Naive thymus-derived CD8-positive, alpha-beta T cell (primary cell): ENCODE results near the gene GFRA4. TPM values are rescaled to one million over a fixed set of nuclear protein-coding genes. Genes with fewer than 3 reads are reported as not detected.

Source experiments
- ATAC-seq, 2 donors: fragments of 150-1000 bp; cut with Tn5 transposase in 1 of 2; sonication (Bioruptor Pico), chemical (Tn5 transposase) in 1 of 2; 1 replicate in 1 of 2; 2 replicates in 1 of 2; pipeline ENCODE4 v1.10.0; 2021; ENCODE audit warnings: mild to moderate bottlenecking in 2 of 2, moderate library complexity in 2 of 2
- POLR2A ChIA-PET: fragments of 350-600 bp; sonication (Branson Sonifier 250); formaldehyde crosslinking; loops from one replicate; lab custom pipeline; 2021; ENCODE audit warnings: antibody characterized with exemption; lab: Charles Lee
- DNase-seq, 10 donors: peaks; one replicate each; pipeline versions ENCODE4 v3.0.0 to v3.0.0-alpha.2; 2020 to 2022
- H3K27ac Mint-ChIP-seq, 10 donors: one replicate each; pipeline ENCODE4 v1.8.0; 2020 to 2022; ENCODE audit warnings: mild to moderate bottlenecking in 10 of 10, mixed read lengths in 10 of 10, moderate library complexity in 4 of 10, inconsistent platforms in 1 of 10
- H3K27me3 Mint-ChIP-seq, 5 donors: one replicate each; pipeline ENCODE4 v1.8.0; 2021 to 2022; ENCODE audit warnings: mixed read lengths in 5 of 5
- H3K36me3 Mint-ChIP-seq, 3 donors: one replicate each; pipeline ENCODE4 v1.8.0; 2020 to 2022; ENCODE audit warnings: mixed read lengths in 3 of 3, mild to moderate bottlenecking in 2 of 3, inconsistent platforms in 1 of 3
- H3K4me1 Mint-ChIP-seq, 4 donors: one replicate each; pipeline ENCODE4 v1.8.0; 2021 to 2022; ENCODE audit warnings: mixed read lengths in 4 of 4
- H3K4me3 Mint-ChIP-seq, 10 donors: one replicate each; pipeline ENCODE4 v1.8.0; 2020 to 2022; ENCODE audit warnings: mild to moderate bottlenecking in 10 of 10, mixed read lengths in 10 of 10, moderate library complexity in 6 of 10, inconsistent platforms in 1 of 10
- H3K9me3 Mint-ChIP-seq, 9 donors: one replicate each; pipeline ENCODE4 v1.8.0; 2020 to 2022; ENCODE audit warnings: mixed read lengths in 9 of 9, mild to moderate bottlenecking in 3 of 9, inconsistent platforms in 1 of 9, moderate library complexity in 1 of 9
- polyA plus RNA-seq, 3 donors: library from polyadenylated mRNA; unstranded; fragments of 300-500 nt; fragmentation: Illumina TruSeq; gene quantifications; one replicate each; pipeline ENCODE4 v1.2.3, GENCODE V29; 2021
- total RNA-seq, 8 experiments: library from RNA in 2 of 8; stranded (reverse) in 2 of 8; gene quantifications; one replicate each; pipeline ENCODE4 v1.2.3 and lab custom pipeline; 2021 to 2026

The GFRA4 gene, protein sequence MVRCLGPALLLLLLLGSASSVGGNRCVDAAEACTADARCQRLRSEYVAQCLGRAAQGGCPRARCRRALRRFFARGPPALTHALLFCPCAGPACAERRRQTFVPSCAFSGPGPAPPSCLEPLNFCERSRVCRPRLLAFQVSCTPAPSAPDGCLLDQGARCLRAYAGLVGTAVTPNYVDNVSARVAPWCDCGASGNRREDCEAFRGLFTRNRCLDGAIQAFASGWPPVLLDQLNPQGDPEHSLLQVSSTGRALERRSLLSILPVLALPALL
- total RNA-seq (not detected), polyA plus RNA-seq (not detected), total RNA-seq (lab: John Stamatoyannopoulos, UW) (0 reads per million in 6 experiments)

DNA sequence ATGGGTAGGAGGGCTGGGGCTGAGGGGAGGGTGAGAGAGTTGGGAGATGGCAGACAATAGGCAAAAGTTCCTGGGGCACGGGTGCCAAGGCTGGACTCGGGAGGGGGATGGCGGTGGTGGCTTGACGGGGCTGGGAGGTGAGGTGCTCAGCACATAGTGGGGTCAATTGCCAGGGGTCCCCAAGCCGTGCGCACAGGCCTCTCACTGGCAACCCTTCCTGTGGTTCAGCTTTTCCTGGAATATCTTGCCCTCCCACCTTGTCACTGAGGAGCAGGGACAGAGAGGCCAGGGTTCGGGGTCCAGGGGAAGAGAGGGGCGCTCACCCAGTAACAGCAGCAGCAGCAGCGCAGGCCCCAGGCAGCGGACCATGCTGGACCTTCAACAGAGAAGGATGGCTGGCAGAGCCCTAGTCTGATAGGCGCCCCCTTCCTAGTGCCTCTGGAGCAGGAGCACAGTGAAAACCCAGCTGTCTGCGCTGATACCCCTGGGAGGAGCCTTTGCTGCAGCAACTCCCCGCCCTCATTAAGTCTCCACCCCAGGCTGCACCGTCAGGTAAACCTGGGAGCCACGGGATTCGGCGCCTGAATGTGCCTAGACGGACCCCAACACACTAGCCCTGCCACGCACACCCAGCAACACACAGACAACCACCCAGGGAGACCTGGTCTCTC is at the start of gene GFRA4:
Gene GFRA4 (minus strand): TSS at position 369 of the 671 bp plus-strand sequence. CDS start 0 bp downstream, at position 369.
- ATAC-seq: no peak
- no peaks in the 10 kb centered on the region for H3K9me3 Mint-ChIP-seq
- no peaks in the 10 kb centered on the region for H3K36me3 Mint-ChIP-seq
- no peak for DNase-seq
- peaks cover 12 to 31% (median 24%) of the 10 kb centered on the region in 4 donors for H3K4me1 Mint-ChIP-seq
- peak within 1 kb of the TSS in 1 of 10 donors; percentile 24 for H3K4me3 Mint-ChIP-seq
- H3K27me3 Mint-ChIP-seq: peaks cover 19 to 54% (median 32%) of the 10 kb centered on the region in 5 donors
- no peak within 1 kb of the TSS for H3K27ac Mint-ChIP-seq
- POLR2A ChIA-PET: no interaction called here

DNA sequence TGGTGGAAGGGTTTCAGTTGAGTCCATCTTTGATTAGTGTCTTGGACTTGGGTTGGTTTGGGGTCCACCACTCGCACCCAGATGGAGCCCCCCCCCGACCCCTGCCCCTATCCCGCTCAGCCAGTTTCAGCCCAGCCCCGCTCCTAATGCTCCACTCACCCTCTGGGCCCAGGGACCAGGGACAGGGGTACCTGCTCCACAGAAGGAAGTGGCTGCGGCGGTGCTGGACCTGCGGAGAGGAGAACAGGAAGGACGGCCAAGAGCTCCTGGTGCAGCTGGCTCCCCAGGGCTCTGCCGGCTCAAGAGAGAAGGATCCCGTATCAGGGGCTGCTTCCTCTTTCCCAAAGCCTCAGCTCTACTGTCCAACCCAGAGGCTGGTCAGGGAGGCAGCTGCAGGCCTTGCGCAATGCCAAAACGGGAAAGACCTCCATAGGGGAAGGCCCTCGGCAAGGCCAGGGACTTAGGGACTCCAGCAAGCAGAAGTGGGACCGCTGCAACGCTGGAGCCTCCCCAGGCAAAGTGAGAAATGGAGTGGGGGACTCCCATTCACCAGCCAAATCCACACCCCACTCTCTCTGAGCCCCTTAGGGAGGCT is 49.2 kb upstream of the GFRA4 start, which contains the start of gene SIGLEC1:
Gene SIGLEC1 (minus strand): TSS at position 322 of the 595 bp plus-strand sequence. CDS start 5,472 bp downstream, outside the sequence.
- POLR2A ChIA-PET: no interaction called here

DNA sequence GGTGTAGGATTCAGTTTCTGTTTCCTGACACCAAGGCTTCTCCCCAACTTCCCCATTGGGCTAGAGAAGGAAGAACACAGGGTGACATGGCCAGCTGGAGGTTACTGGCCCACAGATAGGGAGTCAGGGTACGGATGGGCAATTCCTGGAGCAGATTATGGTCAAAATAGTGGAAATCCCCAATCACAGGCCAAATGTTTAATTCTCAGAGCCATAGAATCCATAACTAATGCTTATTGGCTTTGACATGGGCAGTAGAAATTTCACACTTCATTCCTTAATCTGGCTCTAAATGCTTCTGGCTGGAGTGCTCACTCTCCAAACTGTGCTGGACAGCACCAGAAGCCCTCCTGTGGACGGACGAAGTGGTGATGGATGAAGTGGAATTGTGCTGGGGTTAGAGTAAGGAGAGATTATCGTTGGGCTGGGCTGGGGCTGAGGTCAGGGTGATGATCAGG is 48.3 kb upstream of the GFRA4 start:
- Mint-ChIP-seq H3K36me3 (no peaks in the 10 kb centered on the region), H3K4me3 (peak overlapping the region in 1 of 10 donors; percentile 19)
- peak in 1 of 10 donors; percentile 36 for DNase-seq

More for the DNA sequence above, 49.2 kb upstream of the GFRA4 start, which contains the start of gene SIGLEC1:
- Mint-ChIP-seq H3K9me3 (no peaks in the 10 kb centered on the region), H3K4me3 (peak within 1 kb of the TSS in 1 of 10 donors; percentile 19), H3K4me1 (peaks cover 0 to 5% (median 0%) of the 10 kb centered on the region in 4 donors), H3K27ac (peak within 1 kb of the TSS in 2 of 10 donors; percentile 24 to 79), H3K27me3 (peaks cover 0 to 14% (median 9%) of the 10 kb centered on the region in 5 donors), H3K36me3 (no peaks in the 10 kb centered on the region)
- ATAC-seq (no peak), DNase-seq (peak in 1 of 10 donors; percentile 40)

DNA sequence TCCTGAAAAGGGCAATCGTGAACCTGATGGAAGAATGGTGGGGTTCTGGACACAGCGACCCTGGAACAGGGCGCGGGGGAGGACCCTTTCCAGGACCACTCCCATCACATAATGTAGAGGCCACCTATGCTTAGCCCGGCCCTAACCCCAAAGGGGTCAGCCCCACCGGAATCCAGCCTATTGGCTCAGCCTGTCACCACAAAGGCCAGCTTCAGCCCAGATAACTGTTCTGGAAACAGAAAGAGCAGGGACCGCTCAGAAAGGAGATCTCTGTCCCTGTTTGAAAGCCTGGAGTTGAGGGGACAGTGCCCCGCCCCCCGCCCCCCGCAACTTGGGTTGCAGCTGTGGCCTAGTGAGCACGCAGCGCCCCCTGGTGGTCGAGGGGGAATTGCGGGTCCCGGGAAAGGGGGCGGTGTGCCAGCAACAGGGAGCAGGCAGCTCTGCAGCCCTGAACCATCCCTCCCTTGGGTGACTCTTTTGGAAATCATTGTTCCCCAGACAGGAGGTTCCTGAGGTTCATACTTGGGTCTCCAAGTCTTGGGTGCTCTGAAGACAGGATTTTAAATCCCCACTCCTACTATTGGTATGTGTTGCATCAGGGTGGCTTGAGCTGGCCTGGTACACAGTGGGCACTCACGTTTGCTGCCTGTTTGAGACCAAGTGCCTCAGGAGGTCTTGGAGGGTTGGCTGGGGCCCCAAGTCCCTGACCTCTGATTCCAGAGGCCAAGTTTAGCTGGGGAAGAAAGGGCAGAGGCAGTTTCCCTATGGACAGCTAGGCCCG is 47.7 kb upstream of the GFRA4 start:
- H3K4me3 Mint-ChIP-seq: no peak overlapping the region
- H3K27me3 Mint-ChIP-seq: peaks cover 0 to 9% (median 1%) of the 10 kb centered on the region in 5 donors
- DNase-seq (peak; percentile 52 to 84 (median 72)), ATAC-seq (peak; percentile 59 to 67)
- H3K36me3 Mint-ChIP-seq: no peaks in the 10 kb centered on the region
- H3K4me1 Mint-ChIP-seq: peaks cover 0 to 5% (median 0%) of the 10 kb centered on the region in 4 donors
- no peak overlapping the region for H3K27ac Mint-ChIP-seq
- POLR2A ChIA-PET: interaction anchor here (0.8 kb wide), 1 partner anchor 22 kb away, joined by 3 read pairs; no protein-coding TSS in a partner anchor
- no peaks in the 10 kb centered on the region for H3K9me3 Mint-ChIP-seq

More for the DNA sequence above, 48.3 kb upstream of the GFRA4 start:
- Mint-ChIP-seq H3K9me3 (no peaks in the 10 kb centered on the region), H3K27me3 (peaks cover 0 to 10% (median 3%) of the 10 kb centered on the region in 5 donors), H3K4me1 (peaks cover 0 to 5% (median 0%) of the 10 kb centered on the region in 4 donors), H3K27ac (peak overlapping the region in 1 of 10 donors; percentile 79)
- POLR2A ChIA-PET: interaction anchor here (0.8 kb wide), 1 partner anchor 23 kb away, joined by 3 read pairs; no protein-coding TSS in a partner anchor
- no peak for ATAC-seq

DNA sequence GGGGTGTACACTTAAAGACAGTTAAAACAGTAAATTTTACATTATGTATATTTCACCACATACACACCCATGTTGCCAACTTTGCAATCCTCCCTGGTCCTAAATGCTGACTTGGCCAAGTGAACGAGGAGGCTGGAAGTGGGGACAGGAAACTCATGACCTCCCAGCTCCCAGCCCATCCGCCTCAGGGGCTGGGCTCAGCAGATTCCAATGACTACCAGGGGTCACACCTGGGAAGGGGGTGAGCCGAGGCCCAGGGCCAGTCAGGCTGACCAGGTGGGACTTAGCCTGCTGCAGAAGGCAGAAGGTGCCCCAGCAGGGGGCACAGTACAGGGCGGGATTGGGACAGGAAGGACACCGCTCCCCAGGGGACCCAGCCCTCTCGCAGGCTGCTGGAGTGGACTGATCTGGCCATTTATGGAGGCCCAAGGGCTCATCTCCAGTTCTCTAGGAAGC is 46.8 kb upstream of the GFRA4 start:
- peaks cover 0 to 9% (median 1%) of the 10 kb centered on the region in 5 donors for H3K27me3 Mint-ChIP-seq
- DNase-seq: peak in 1 of 10 donors; percentile 57
- POLR2A ChIA-PET: no interaction called here

DNA sequence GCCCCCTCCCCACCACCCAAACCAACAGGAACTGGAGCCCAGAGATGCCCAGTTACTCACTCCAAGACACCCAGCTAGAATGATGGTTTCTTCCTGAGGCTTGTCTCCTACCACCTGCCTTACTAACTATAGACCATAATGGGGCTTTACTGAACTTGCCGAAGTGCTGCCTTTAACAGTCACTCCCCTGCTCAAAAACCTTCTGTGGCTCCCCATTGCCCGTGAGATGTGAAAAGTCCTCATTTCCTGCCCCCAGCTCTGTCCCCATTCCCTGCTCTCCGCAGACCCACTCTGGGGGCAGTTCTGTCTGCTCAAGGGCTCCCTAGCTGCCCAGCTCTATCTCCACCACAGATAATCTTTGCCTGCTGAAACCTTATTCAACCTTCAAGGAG is 44.3 kb upstream of the GFRA4 start:
- Mint-ChIP-seq H3K36me3 (no peaks in the 10 kb centered on the region), H3K9me3 (no peaks in the 10 kb centered on the region), H3K4me3 (no peak overlapping the region), H3K4me1 (peaks cover 0 to 3% (median 0%) of the 10 kb centered on the region in 4 donors), H3K27ac (peak overlapping the region in 2 of 10 donors; percentile 51 to 64), H3K27me3 (peaks cover 0 to 14% (median 1%) of the 10 kb centered on the region in 5 donors)
- POLR2A ChIA-PET: no interaction called here
- ATAC-seq: no peak
- peak in 1 of 10 donors; percentile 27 for DNase-seq

More for the DNA sequence above, 46.8 kb upstream of the GFRA4 start:
- no peaks in the 10 kb centered on the region for H3K9me3 Mint-ChIP-seq
- H3K36me3 Mint-ChIP-seq: no peaks in the 10 kb centered on the region
- ATAC-seq: no peak
- H3K4me1 Mint-ChIP-seq: peaks cover 0 to 5% (median 0%) of the 10 kb centered on the region in 4 donors
- H3K4me3 Mint-ChIP-seq: no peak overlapping the region
- H3K27ac Mint-ChIP-seq: no peak overlapping the region

DNA sequence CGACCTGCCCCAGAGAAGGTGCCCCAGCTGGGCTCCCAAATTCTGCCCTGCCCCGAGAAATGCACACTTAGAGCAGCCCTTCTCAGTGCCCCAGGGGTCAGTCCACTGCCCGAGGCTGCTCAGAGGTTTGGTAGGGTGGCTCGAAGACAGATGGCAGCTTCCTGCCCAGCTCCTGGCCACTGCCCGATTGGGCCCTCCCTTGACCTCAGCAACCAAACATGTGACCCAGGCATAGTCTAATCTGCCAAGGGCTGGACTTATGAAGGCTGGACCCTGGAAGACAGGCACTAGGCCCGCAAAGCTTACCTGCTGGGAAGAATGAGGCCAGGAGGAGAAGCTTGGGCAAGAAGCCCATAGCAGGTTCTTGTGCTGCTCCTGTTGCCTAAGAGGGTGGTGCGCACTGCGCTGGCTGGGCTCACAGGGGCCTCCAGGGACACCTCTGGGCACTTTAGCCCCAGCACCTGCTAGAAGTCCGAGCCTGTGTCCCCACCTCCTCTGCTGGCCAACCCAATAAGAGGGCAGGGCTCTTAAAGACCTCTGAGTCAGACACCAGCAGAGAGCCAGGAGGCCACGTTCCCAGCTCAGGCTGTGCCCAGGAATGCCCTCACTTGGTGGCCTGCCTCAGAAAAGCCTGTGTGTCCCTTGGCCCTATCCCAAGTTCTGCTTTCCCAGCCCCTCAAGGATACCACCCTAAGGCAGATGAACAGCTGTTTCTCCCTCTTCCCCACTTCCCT is 43.7 kb upstream of the GFRA4 start:
- H3K27ac Mint-ChIP-seq: no peak overlapping the region

DNA sequence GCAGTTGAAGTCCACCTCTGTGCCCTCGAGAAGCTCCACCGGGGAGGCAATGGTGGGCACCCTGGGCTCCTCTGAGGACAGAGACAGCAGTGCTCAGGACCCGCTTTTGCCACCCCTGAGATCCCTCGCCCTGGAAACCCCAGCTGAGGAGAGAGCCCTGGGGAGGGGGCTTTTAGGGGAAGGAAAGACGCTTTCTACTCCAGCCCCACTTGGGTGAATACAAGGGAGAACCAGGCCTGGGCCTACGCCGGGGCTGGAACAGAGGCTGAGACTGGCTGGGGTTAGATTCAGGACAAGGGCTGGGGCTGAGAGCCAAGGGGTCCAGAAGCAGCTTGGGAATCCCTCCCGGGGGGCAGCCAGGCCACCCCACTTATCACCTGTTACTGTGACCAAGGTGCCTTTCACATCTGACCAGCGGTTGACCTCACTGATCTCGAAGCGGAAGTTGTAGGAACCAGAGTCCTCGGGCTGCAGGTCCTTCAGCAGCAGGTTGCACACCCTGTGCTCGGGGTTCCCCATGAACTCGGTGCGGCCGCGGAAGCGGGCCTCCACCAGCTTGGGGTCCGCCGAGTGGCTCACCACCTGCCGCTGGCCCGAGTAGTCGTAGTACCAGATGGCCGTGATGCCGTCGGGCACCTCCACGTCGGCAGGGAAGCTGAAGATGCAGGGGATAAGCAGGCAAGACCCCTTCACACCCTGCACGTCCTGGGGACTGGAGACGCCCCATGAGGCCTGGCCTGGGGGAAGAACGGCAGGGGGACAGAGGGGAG is 43.0 kb upstream of the GFRA4 start:
- ATAC-seq: no peak
- POLR2A ChIA-PET: no interaction called here
- H3K4me3 Mint-ChIP-seq: no peak overlapping the region
- peak in 1 of 10 donors; percentile 64 for DNase-seq
- H3K36me3 Mint-ChIP-seq: no peaks in the 10 kb centered on the region
- no peak overlapping the region for H3K27ac Mint-ChIP-seq
- peaks cover 0 to 3% (median 0%) of the 10 kb centered on the region in 4 donors for H3K4me1 Mint-ChIP-seq
- H3K9me3 Mint-ChIP-seq: no peaks in the 10 kb centered on the region
- peaks cover 0 to 4% (median 0%) of the 10 kb centered on the region in 5 donors for H3K27me3 Mint-ChIP-seq

More for the DNA sequence above, 43.7 kb upstream of the GFRA4 start:
- POLR2A ChIA-PET: no interaction called here
- no peak overlapping the region for H3K4me3 Mint-ChIP-seq
- H3K9me3 Mint-ChIP-seq: no peaks in the 10 kb centered on the region
- no peaks in the 10 kb centered on the region for H3K36me3 Mint-ChIP-seq
- ATAC-seq (no peak), DNase-seq (peak in 1 of 10 donors; percentile 52)
- peaks cover 0 to 3% (median 0%) of the 10 kb centered on the region in 4 donors for H3K4me1 Mint-ChIP-seq
- peaks cover 0 to 12% (median 1%) of the 10 kb centered on the region in 5 donors for H3K27me3 Mint-ChIP-seq

DNA sequence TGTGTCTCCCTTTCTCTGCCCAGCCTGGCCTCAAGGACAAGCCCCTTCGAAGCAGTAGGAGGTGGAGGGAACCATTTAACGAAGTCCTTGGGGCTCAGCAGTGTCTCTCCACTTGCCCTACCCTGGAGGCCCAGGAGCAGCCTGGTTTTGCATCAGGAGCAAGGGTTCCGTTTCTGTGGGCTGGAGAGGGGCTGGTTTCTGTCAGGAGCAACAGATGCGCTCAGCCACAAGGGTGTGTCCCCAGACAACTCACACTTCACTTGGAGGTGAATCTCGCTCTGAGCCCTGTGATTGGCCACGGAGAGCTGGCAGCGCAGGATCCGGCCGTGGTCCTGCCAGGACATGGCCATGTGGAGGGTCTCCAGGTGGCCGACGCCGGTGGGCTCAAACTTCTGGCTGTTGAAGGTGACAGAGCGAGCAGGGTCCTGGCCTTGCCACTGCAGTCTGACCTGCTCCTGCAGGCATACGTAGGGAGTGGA is 42.3 kb upstream of the GFRA4 start:
- POLR2A ChIA-PET: no interaction called here
- peaks cover 0 to 4% (median 0%) of the 10 kb centered on the region in 5 donors for H3K27me3 Mint-ChIP-seq
- peak overlapping the region in 1 of 10 donors; percentile 17 for H3K27ac Mint-ChIP-seq
- peaks cover 0 to 3% (median 0%) of the 10 kb centered on the region in 4 donors for H3K4me1 Mint-ChIP-seq
- no peaks in the 10 kb centered on the region for H3K36me3 Mint-ChIP-seq
- H3K4me3 Mint-ChIP-seq: no peak overlapping the region
- no peak for ATAC-seq
- no peaks in the 10 kb centered on the region for H3K9me3 Mint-ChIP-seq
- DNase-seq: peak in 1 of 10 donors; percentile 34

DNA sequence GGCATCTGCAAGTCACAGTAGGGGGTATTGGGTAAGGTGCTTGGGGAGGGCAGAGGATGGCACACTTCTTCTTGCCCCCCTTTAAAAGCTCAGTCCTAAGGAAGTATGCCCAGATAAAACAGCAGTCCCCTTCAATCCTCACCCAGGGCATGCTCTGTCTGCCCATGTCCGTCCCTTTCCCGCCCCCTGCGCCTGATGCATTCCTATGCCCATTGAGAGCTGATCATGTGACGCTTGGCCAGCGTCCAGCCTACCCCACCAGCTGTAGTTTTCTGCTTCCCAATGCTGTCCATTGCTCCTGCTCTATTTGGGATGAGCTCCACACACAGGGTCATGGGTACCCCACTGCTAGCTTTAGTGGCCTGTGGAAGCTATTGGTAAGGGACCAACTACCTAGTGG is 40.9 kb upstream of the GFRA4 start:
- Mint-ChIP-seq H3K36me3 (no peaks in the 10 kb centered on the region), H3K9me3 (no peaks in the 10 kb centered on the region), H3K27me3 (peaks cover 0 to 4% (median 0%) of the 10 kb centered on the region in 5 donors), H3K27ac (no peak overlapping the region), H3K4me3 (no peak overlapping the region), H3K4me1 (peaks cover 0 to 2% (median 0%) of the 10 kb centered on the region in 4 donors)
- DNase-seq (peak in 1 of 10 donors; percentile 16), ATAC-seq (no peak)
- POLR2A ChIA-PET: no interaction called here
